GM23338 (cell line): ENCODE measurements around the gene PRELID2. TPM values are rescaled to one million over a fixed set of nuclear protein-coding genes. Genes with fewer than 3 reads are reported as not detected.

ENCODE experiments used
- ZNF114 ChIP-seq: fragments of 250-450 bp; sonication (Bioruptor Pico); IDR thresholded peaks from 2 replicates; pipeline ENCODE4 v1.5.0; 2020; ENCODE audit warnings: mild to moderate bottlenecking, moderate library complexity
- polyA plus RNA-seq: library from polyadenylated mRNA; unstranded; fragments of >200 nt; fragmentation: Nextera tagmentation; extraction: Ambion mirVana; gene quantifications from 2 replicates; pipeline ENCODE4 v1.2.1, GENCODE V29; 2016
- total RNA-seq: library from RNA; depleted of rRNA; stranded (reverse); fragments of >200 nt; shearing (Covaris generic); gene quantifications from 2 replicates; pipeline ENCODE4 v1.2.3, GENCODE V29; 2014; rRNA removed
- TF ChIP-seq, protein P1 (sequence below): fragments of 250-450 bp; sonication (Bioruptor Pico); IDR thresholded peaks from 2 replicates; pipeline ENCODE4 v1.5.0; 2020; ENCODE audit warnings: mild to moderate bottlenecking, moderate library complexity
- TF ChIP-seq, protein P2 (sequence below), 2 experiments: fragments of 200-600 bp in 1 of 2; sonication (generic) in 1 of 2; conservative IDR thresholded peaks; 2 replicates each; pipeline versions ENCODE4 v1.5.1 to v1.6.1; 2016 to 2017; ENCODE audit warnings: antibody characterized with exemption in 2 of 2, low read depth in 2 of 2, mild to moderate bottlenecking in 2 of 2, moderate library complexity in 1 of 2

The PRELID2 gene
- total and polyA plus RNA-seq, 2 experiments from 2014 or later = 9.3 to 9.8 TPM

DNA sequence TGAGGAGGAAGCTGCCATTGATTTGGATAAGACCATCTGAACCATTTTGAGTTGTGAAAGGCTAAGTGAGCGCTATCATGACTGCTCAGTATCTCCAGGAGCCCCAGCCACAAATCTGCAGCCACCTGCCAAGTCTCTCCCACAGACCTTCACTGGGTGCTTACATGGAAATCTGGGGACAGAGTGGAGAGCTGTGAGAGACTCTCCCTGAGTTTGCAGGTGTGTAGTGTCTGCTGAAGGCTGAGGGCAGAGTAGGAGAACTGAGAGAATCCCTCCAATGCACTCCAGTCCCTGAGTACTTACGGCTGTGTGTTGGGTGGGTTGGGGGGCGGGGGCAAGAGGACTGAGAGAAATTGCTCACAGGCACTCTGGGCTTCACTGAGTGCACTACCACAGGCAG is 123.7 kb downstream of the PRELID2 start (continued):
- TF ChIP-seq, protein P1, sequence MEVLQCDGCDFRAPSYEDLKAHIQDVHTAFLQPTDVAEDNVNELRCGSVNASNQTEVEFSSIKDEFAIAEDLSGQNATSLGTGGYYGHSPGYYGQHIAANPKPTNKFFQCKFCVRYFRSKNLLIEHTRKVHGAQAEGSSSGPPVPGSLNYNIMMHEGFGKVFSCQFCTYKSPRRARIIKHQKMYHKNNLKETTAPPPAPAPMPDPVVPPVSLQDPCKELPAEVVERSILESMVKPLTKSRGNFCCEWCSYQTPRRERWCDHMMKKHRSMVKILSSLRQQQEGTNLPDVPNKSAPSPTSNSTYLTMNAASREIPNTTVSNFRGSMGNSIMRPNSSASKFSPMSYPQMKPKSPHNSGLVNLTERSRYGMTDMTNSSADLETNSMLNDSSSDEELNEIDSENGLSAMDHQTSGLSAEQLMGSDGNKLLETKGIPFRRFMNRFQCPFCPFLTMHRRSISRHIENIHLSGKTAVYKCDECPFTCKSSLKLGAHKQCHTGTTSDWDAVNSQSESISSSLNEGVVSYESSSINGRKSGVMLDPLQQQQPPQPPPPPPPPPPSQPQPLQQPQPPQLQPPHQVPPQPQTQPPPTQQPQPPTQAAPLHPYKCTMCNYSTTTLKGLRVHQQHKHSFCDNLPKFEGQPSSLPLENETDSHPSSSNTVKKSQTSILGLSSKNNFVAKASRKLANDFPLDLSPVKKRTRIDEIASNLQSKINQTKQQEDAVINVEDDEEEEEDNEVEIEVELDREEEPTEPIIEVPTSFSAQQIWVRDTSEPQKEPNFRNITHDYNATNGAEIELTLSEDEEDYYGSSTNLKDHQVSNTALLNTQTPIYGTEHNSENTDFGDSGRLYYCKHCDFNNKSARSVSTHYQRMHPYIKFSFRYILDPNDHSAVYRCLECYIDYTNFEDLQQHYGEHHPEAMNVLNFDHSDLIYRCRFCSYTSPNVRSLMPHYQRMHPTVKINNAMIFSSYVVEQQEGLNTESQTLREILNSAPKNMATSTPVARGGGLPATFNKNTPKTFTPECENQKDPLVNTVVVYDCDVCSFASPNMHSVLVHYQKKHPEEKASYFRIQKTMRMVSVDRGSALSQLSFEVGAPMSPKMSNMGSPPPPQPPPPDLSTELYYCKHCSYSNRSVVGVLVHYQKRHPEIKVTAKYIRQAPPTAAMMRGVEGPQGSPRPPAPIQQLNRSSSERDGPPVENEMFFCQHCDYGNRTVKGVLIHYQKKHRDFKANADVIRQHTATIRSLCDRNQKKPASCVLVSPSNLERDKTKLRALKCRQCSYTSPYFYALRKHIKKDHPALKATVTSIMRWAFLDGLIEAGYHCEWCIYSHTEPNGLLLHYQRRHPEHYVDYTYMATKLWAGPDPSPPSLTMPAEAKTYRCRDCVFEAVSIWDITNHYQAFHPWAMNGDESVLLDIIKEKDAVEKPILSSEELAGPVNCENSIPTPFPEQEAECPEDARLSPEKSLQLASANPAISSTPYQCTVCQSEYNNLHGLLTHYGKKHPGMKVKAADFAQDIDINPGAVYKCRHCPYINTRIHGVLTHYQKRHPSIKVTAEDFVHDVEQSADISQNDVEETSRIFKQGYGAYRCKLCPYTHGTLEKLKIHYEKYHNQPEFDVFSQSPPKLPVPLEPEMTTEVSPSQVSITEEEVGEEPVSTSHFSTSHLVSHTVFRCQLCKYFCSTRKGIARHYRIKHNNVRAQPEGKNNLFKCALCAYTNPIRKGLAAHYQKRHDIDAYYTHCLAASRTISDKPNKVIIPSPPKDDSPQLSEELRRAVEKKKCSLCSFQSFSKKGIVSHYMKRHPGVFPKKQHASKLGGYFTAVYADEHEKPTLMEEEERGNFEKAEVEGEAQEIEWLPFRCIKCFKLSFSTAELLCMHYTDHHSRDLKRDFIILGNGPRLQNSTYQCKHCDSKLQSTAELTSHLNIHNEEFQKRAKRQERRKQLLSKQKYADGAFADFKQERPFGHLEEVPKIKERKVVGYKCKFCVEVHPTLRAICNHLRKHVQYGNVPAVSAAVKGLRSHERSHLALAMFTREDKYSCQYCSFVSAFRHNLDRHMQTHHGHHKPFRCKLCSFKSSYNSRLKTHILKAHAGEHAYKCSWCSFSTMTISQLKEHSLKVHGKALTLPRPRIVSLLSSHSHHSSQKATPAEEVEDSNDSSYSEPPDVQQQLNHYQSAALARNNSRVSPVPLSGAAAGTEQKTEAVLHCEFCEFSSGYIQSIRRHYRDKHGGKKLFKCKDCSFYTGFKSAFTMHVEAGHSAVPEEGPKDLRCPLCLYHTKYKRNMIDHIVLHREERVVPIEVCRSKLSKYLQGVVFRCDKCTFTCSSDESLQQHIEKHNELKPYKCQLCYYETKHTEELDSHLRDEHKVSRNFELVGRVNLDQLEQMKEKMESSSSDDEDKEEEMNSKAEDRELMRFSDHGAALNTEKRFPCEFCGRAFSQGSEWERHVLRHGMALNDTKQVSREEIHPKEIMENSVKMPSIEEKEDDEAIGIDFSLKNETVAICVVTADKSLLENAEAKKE (CRISPR knock-in tag) = no peak
- TF ChIP-seq, protein P2, sequence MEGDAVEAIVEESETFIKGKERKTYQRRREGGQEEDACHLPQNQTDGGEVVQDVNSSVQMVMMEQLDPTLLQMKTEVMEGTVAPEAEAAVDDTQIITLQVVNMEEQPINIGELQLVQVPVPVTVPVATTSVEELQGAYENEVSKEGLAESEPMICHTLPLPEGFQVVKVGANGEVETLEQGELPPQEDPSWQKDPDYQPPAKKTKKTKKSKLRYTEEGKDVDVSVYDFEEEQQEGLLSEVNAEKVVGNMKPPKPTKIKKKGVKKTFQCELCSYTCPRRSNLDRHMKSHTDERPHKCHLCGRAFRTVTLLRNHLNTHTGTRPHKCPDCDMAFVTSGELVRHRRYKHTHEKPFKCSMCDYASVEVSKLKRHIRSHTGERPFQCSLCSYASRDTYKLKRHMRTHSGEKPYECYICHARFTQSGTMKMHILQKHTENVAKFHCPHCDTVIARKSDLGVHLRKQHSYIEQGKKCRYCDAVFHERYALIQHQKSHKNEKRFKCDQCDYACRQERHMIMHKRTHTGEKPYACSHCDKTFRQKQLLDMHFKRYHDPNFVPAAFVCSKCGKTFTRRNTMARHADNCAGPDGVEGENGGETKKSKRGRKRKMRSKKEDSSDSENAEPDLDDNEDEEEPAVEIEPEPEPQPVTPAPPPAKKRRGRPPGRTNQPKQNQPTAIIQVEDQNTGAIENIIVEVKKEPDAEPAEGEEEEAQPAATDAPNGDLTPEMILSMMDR (conservative IDR thresholded peaks at IDR 0.05; ENCODE audit: low read depth in 2 of 2) = no peak
- no peak for TF ChIP-seq ZNF114

Other genes with a start within 250 kb of the PRELID2 start
- gene GRXCR2, start 37.7 kb upstream of the PRELID2 start, total RNA-seq = not detected in 2 replicates
- gene GRXCR2, start 37.7 kb upstream of the PRELID2 start, polyA plus RNA-seq = not detected in 2 replicates
- 1.1 and 2.4 TPM in 2 replicates for gene SH3RF2, start 101.2 kb upstream of the PRELID2 start, total RNA-seq
- 0.80 and 1.7 TPM in 2 replicates for gene SH3RF2, start 101.2 kb upstream of the PRELID2 start, polyA plus RNA-seq